ENCODE results near the gene ARFGEF2. TPM values are rescaled to one million over a fixed set of nuclear protein-coding genes. Genes with fewer than 3 reads are reported as not detected.
"Not testable (repeated sequence)": the region's sequence is repeated elsewhere in the genome, so short reads cannot be mapped to it uniquely, and the experiment has no call there.

ARFGEF2 gene
- total and polyA plus RNA-seq, 9 donors, result 9.1 to 23.9 (median 18.5) TPM

DNA sequence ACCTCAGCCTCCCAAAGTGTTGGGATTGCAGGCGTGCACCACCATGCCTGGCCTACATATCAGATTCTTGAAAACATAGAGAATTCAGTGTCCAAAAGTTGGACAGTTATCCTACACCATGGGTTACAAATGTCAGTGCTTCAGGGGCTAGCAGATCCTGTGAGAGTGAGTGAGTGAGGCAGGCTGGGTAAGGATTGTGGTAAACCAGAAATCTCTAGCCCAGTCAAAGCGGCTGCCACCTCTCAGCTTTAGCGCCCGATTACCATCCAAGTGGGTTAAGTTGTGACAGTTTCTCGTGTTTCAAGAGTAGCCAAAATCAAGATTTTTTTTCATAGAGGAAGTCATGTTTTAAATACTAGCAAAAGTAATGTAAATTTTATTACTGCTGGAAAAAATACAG, 102.7 kb downstream of the ARFGEF2 start:
- Histone ChIP-seq H3K27me3 (no peaks in the 10 kb centered on the region), H3K36me3 (no peaks in the 10 kb centered on the region), H3K9me3 (no peaks in the 10 kb centered on the region), H3K27ac (no peak overlapping the region), H3K4me1 (ENCODE audit: insufficient read depth) (no peaks in the 10 kb centered on the region), H3K4me3 (no peak overlapping the region)
- TF ChIP-seq EP300 (IDR thresholded peaks at IDR 0.05) (no peak), POLR2A (IDR thresholded peaks at IDR 0.05) (no peak)
- TF ChIP-seq, protein P1, sequence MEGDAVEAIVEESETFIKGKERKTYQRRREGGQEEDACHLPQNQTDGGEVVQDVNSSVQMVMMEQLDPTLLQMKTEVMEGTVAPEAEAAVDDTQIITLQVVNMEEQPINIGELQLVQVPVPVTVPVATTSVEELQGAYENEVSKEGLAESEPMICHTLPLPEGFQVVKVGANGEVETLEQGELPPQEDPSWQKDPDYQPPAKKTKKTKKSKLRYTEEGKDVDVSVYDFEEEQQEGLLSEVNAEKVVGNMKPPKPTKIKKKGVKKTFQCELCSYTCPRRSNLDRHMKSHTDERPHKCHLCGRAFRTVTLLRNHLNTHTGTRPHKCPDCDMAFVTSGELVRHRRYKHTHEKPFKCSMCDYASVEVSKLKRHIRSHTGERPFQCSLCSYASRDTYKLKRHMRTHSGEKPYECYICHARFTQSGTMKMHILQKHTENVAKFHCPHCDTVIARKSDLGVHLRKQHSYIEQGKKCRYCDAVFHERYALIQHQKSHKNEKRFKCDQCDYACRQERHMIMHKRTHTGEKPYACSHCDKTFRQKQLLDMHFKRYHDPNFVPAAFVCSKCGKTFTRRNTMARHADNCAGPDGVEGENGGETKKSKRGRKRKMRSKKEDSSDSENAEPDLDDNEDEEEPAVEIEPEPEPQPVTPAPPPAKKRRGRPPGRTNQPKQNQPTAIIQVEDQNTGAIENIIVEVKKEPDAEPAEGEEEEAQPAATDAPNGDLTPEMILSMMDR (IDR thresholded peaks at IDR 0.05), result no peak
- intact Hi-C loops (cut with DNase I), result no loop called here
- WGBS, 3 donors, result 96 to 99% (median 99%) methylated on average over 5 of the region's 5 CpGs
- DNase-seq, result no peak

DNA sequence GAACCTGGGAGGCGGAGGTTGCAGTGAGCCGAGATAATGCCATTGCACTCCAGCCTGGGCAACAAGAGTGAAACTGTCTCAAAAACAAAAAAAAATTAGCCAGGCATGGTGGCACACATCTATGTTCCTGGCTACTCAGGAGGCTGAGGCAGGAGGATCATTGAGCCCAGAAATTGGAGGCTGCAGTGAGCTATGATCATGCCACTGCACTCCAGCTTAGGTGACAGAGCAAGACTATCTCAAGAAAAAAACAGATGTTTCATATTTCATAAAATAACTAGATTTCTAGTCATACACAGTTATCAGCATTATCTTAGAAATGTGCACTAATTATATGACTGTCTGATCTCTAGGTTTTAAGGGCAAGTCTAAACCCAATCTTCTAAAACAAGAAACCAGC, 106.7 kb downstream of the ARFGEF2 start:
- H3K4me1 ChIP-seq (ENCODE audit: insufficient read depth); H3K27me3 ChIP-seq; H3K36me3 ChIP-seq; intact Hi-C loops (cut with DNase I); H3K4me3 ChIP-seq; H3K9me3 ChIP-seq; DNase-seq; H3K27ac ChIP-seq: not testable (repeated sequence)
- whole genome bisulfite sequencing, 3 donors, result 91 to 100% (median 93%) methylated on average over 2 of the region's 2 CpGs

DNA sequence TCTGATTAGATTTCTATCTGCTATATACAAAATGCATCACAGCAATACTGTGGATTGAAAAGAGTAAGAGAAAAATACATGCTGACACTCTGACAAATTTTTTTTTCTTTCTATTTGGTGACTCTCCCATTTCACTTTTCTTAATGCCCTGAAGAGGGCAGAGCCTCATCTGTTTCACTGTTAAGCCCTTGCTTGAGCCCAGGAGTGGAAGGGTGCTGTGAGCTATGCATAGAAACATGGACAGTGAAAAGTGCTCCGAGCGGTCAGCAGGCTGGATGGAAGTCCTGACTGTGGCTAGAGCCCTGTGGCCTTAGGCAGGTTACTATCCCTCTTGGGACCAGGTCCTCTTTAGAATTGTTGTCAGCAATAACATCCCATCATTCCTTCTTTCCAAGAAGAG, 107.2 kb downstream of the ARFGEF2 start:
- Histone ChIP-seq H3K27me3 (no peaks in the 10 kb centered on the region), H3K4me3 (no peak overlapping the region), H3K4me1 (ENCODE audit: insufficient read depth) (no peaks in the 10 kb centered on the region), H3K9me3 (no peaks in the 10 kb centered on the region), H3K36me3 (no peaks in the 10 kb centered on the region), H3K27ac (no peak overlapping the region)
- 9 to 29% (median 17%) methylated on average over 2 of the region's 2 CpGs for WGBS, 3 donors
- TF ChIP-seq, protein P1 (IDR thresholded peaks at IDR 0.05), result no peak
- TF ChIP-seq EP300 (IDR thresholded peaks at IDR 0.05), result no peak
- no peak for TF ChIP-seq POLR2A (IDR thresholded peaks at IDR 0.05)
- no peak for DNase-seq
- intact Hi-C loops (cut with DNase I), result no loop called here

DNA sequence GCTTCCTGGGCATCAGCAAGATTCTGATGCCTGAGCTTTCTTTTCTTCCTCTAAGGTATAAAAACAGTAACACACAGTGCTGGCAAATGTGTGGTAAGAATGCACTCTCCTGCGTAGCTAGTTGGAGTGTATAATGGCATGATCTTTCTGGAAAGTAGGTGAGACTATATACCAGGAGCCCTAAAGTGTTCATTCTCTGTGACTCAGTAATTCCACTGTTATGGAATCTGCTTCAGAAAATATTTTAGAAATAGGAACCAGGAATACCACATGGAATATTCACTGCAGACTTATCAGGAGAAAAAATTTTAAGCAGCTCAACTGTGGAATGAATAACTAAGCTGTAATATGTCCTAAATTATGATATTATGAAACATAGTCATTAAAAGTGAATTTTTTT, 107.7 kb downstream of the ARFGEF2 start:
- TF ChIP-seq, protein P1 (IDR thresholded peaks at IDR 0.05), result no peak
- TF ChIP-seq POLR2A (IDR thresholded peaks at IDR 0.05) (no peak), EP300 (IDR thresholded peaks at IDR 0.05) (no peak)
- 31 to 61% (median 41%) methylated on average over 1 of the region's 1 CpG for WGBS, 3 donors
- intact Hi-C loops (cut with DNase I), result no loop called here
- H3K4me1 ChIP-seq (ENCODE audit: insufficient read depth), result no peaks in the 10 kb centered on the region
- H3K9me3 ChIP-seq, result no peaks in the 10 kb centered on the region
- DNase-seq, result no peak
- no peak overlapping the region for H3K4me3 ChIP-seq
- no peaks in the 10 kb centered on the region for H3K36me3 ChIP-seq
- no peak overlapping the region for H3K27ac ChIP-seq
- no peaks in the 10 kb centered on the region for H3K27me3 ChIP-seq

DNA sequence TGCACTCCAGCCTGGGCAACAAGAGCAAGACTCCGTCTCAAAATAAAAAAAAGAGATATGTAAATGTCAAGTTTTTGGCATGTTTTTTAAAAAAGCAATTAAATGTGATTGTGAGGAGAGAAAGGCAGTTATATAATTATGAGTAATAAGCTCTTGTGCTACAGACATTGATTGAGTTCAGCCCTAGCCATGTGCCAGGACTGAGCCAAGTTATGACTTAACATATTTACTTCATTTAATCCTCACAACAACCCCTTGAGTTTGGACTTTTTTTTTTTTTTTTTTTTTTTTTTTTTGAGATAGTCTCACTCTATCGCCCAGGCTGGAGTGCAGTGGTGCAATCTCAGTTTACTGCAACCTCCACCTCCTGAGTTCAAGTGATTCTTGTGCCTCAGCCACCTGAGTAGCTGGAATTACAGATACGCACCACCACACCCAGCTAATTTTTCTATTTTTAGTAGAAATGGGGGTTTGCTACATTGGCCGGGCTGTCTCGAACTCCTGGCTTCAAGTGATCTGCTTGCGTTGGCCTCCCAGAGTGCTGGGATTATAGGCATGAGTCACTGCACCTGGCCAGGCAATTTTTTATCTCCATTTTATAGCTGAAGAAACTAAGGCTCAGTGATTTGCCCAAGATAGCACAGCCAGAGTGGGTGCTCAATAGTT, 109.6 kb downstream of the ARFGEF2 start:
- Histone ChIP-seq H3K4me3 (no peak overlapping the region), H3K9me3 (no peaks in the 10 kb centered on the region), H3K36me3 (no peaks in the 10 kb centered on the region), H3K27ac (no peak overlapping the region), H3K4me1 (ENCODE audit: insufficient read depth) (no peaks in the 10 kb centered on the region), H3K27me3 (no peaks in the 10 kb centered on the region)
- WGBS, 3 donors, result 67 to 72% (median 70%) methylated on average over 6 of the region's 6 CpGs
- DNase-seq, result peak in 2 of 5 donors; percentile 16 to 49
- intact Hi-C loops (cut with DNase I), result no loop called here
- TF ChIP-seq, protein P1 (IDR thresholded peaks at IDR 0.05), result no peak
- TF ChIP-seq POLR2A (IDR thresholded peaks at IDR 0.05) (no peak), EP300 (IDR thresholded peaks at IDR 0.05) (no peak)

Measured in ovary (tissue), 9 donors.